SK-N-SH (cell line): ENCODE results near the gene LIMA1. TPM values are rescaled to one million over a fixed set of nuclear protein-coding genes. Genes with fewer than 3 reads are reported as not detected.

Experiments used
- CTCF ChIA-PET: fragments of 300-600, 350-600 bp; formaldehyde crosslinking; extraction: SDS; loops from one replicate; lab custom pipeline; 2021; lab: Yijun Ruan, JAX
- POLR2A ChIA-PET: fragments of 350-600 bp; sonication (Branson Sonifier 250); formaldehyde crosslinking; extraction: SDS; loops from one replicate; lab custom pipeline; 2020; ENCODE audit warnings: antibody characterized with exemption, inconsistent platforms; lab: Yijun Ruan, JAX
- DNase-seq: peaks from one replicate; pipeline ENCODE4 v3.0.0; 2012
- H2AFZ ChIP-seq: fragments of 200-600 bp; sonication (generic); 2 replicates; pipeline ENCODE4 v1.8.1; 2016; ENCODE audit warnings: antibody characterized with exemption, mild to moderate bottlenecking, low read depth
- H3F3A ChIP-seq: fragments of 200-600 bp; sonication (generic); replicated peaks from 2 replicates; pipeline ENCODE3; 2016; ENCODE audit warnings: antibody characterized with exemption, mild to moderate bottlenecking; ENCODE audit not compliant: insufficient read depth
- H3K27ac ChIP-seq, 2 experiments: fragments of 200-500 bp in 1 of 2; fragments of 200-600 bp in 1 of 2; sonication (Bioruptor generic) in 1 of 2; sonication (generic), shearing (Covaris generic) in 1 of 2; 2 replicates each; pipeline versions ENCODE4 v1.5.1 to v1.6.1; 2014 to 2016; ENCODE audit warnings: low read depth in 2 of 2, inconsistent platforms in 1 of 2, low read length in 1 of 2, mild to moderate bottlenecking in 1 of 2, mixed read lengths in 1 of 2
- H3K27me3 ChIP-seq: fragments of 200-600 bp; sonication (generic), shearing (Covaris generic); 2 replicates; pipeline ENCODE4 v1.6.1; 2016; ENCODE audit warnings: mixed run types; ENCODE audit not compliant: insufficient read depth
- H3K36me3 ChIP-seq, 2 experiments: fragments of 200-500 bp in 1 of 2; fragments of 200-600 bp in 1 of 2; sonication (Bioruptor generic) in 1 of 2; sonication (generic) in 1 of 2; replicated peaks in 1 of 2; 2 replicates each; pipeline versions ENCODE3 to v1.5.1; 2014 to 2016; ENCODE audit warnings: low read length in 1 of 2, mild to moderate bottlenecking in 1 of 2; ENCODE audit not compliant: insufficient read depth in 2 of 2, control insufficient read depth in 1 of 2
- H3K4me1 ChIP-seq, 2 experiments: fragments of 200-500 bp in 1 of 2; fragments of 200-600 bp in 1 of 2; sonication (Bioruptor generic) in 1 of 2; sonication (generic), shearing (Covaris generic) in 1 of 2; 2 replicates each; pipeline versions ENCODE4 v1.5.1 to v1.6.1; 2014 to 2016; ENCODE audit warnings: low read depth in 1 of 2, low read length in 1 of 2, mixed run types in 1 of 2; ENCODE audit not compliant: insufficient read depth in 2 of 2, control insufficient read depth in 1 of 2
- H3K4me2 ChIP-seq: fragments of 200-600 bp; sonication (generic), shearing (Covaris generic); 2 replicates; pipeline ENCODE4 v1.6.1; 2017; ENCODE audit warnings: mixed run types
- H3K4me3 ChIP-seq, 2 experiments: fragments of 200-500 bp in 1 of 2; fragments of 200-600 bp in 1 of 2; sonication (Bioruptor generic) in 1 of 2; sonication (generic), shearing (Covaris generic) in 1 of 2; 2 replicates each; pipeline versions ENCODE4 v1.5.1 to v1.8.1; 2014 to 2016; ENCODE audit warnings: low read depth in 2 of 2, inconsistent platforms in 1 of 2, low read length in 1 of 2, mild to moderate bottlenecking in 1 of 2, mixed read lengths in 1 of 2, moderate library complexity in 1 of 2
- H3K79me2 ChIP-seq: fragments of 200-600 bp; sonication (generic); 2 replicates; pipeline ENCODE4 v1.8.1; 2017; ENCODE audit warnings: mild to moderate bottlenecking; ENCODE audit not compliant: insufficient read depth
- H3K9ac ChIP-seq: fragments of 200-600 bp; sonication (generic); 2 replicates; pipeline ENCODE4 v1.6.1; 2017; ENCODE audit warnings: mixed run types
- H3K9me2 ChIP-seq: fragments of 200-600 bp; sonication (generic); 2 replicates; pipeline ENCODE4 v1.6.1; 2017; ENCODE audit warnings: mixed run types
- H3K9me3 ChIP-seq: fragments of 200-600 bp; sonication (generic); 2 replicates; pipeline ENCODE4 v1.6.1; 2017; ENCODE audit warnings: mixed run types, mild to moderate bottlenecking, moderate library complexity
- H4K20me1 ChIP-seq: fragments of 200-600 bp; sonication (generic); 2 replicates; pipeline ENCODE4 v1.6.1; 2017; ENCODE audit warnings: mild to moderate bottlenecking, mixed run types; ENCODE audit not compliant: insufficient read depth
- ELF1 ChIP-seq: IDR thresholded peaks from 2 replicates; pipeline ENCODE4 v1.4.0; 2012
- EP300 ChIP-seq, 2 experiments: IDR thresholded peaks; 2 replicates each; pipeline versions ENCODE4 v1.4.0 to v1.6.1; 2012; ENCODE audit warnings: borderline replicate concordance in 1 of 2, low read depth in 1 of 2, low read length in 1 of 2
- EZH2phosphoT487 ChIP-seq: fragments of 200-600 bp; sonication (generic); IDR thresholded peaks from 2 replicates; pipeline ENCODE4 v1.6.1; 2017; ENCODE audit warnings: low read depth, mixed run types, mild to moderate bottlenecking, antibody characterized with exemption, moderate library complexity, borderline replicate concordance
- FOXJ3 ChIP-seq: sonication (generic); formaldehyde crosslinking; IDR thresholded peaks from 2 replicates; pipeline ENCODE4 v1.5.1; 2020; ENCODE audit warnings: mild to moderate bottlenecking, missing genetic modification reagents
- GATA2 ChIP-seq: sonication (generic); formaldehyde crosslinking; IDR thresholded peaks from 2 replicates; pipeline ENCODE4 v1.5.0; 2020; ENCODE audit warnings: mild to moderate bottlenecking, missing genetic modification reagents
- IRF3 ChIP-seq: fragments of 150-350 bp; IDR thresholded peaks from 2 replicates; pipeline ENCODE4 v1.6.1; 2016; ENCODE audit warnings: mild to moderate bottlenecking, low read depth, low read length
- JUND ChIP-seq: IDR thresholded peaks from 2 replicates; pipeline ENCODE4 v1.4.0; 2012
- PBX3 ChIP-seq: IDR thresholded peaks from 2 replicates; pipeline ENCODE4; 2012
- POLR2AphosphoS5 ChIP-seq: IDR thresholded peaks from 2 replicates; pipeline ENCODE4 v1.6.1; 2012; ENCODE audit warnings: low read depth, low read length
- RAD21 ChIP-seq: IDR thresholded peaks from 2 replicates; pipeline ENCODE4 v1.6.1; 2012; ENCODE audit warnings: mild to moderate bottlenecking, low read length
- RXRA ChIP-seq: IDR thresholded peaks from 2 replicates; pipeline ENCODE4 v1.4.0; 2012; ENCODE audit warnings: low read depth, mild to moderate bottlenecking, borderline replicate concordance
- SMC3 ChIP-seq: IDR thresholded peaks from 2 replicates; pipeline ENCODE4 v1.6.1; 2012; ENCODE audit warnings: low read depth, low read length, improper control_type of control experiment
- TAF1 ChIP-seq: IDR thresholded peaks from 2 replicates; pipeline ENCODE4 v1.6.1; 2012; ENCODE audit warnings: low read depth, mild to moderate bottlenecking, low read length, moderate library complexity, borderline replicate concordance
- USF1 ChIP-seq: IDR thresholded peaks from 2 replicates; pipeline ENCODE4 v1.4.0; 2012; ENCODE audit warnings: low read depth, borderline replicate concordance
- USF2 ChIP-seq: fragments of 150-350 bp; IDR thresholded peaks from 2 replicates; pipeline ENCODE4 v1.6.1; 2017; ENCODE audit warnings: antibody characterized with exemption, low read length, low read depth, borderline replicate concordance
- YY1 ChIP-seq: IDR thresholded peaks from 2 replicates; pipeline ENCODE4 v1.4.0; 2012; ENCODE audit warnings: low read depth, mild to moderate bottlenecking
- ZBTB33 ChIP-seq: IDR thresholded peaks from 2 replicates; pipeline ENCODE4 v1.4.0; 2012; ENCODE audit warnings: low read depth, borderline replicate concordance
- WGBS: methylation state at CpG from one replicate; pipeline ENCODE4 v1.1.6; 2017; ENCODE audit warnings: low lambda C conversion rate; 5-methylcytosine and 5-hydroxymethylcytosine counted together
- polyA plus RNA-seq, 3 experiments: library from polyadenylated mRNA; depleted of rRNA; stranded (reverse); fragments of >200 nt; gene quantifications; 2 replicates each; pipeline ENCODE4 v1.2.3, GENCODE V29; 2012

Gene LIMA1
- polyA plus RNA-seq, 1 of the 3 experiments (the other 2 are of a cell fraction), result 96.6 TPM

DNA sequence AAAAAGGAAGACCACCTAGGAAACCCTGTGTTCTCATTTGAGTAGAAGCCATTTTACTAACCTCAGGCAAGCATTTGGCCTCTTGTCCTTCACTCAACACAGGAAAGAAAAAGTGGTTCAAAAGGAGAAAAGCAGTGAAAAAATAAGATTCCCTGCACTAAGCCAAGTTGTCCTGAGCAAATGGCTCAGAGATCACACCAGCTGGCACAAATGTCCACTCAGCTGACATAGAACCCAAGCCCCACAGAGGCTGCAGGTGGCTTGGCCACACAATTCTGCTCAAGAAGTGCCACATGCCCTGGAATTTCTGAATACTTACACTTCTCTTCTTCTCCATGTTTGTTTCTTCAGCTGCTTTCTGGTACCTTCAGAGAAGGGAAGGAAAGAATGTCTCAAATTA, 52.0 kb downstream of the LIMA1 start (continued):
- TF ChIP-seq PBX3 (no peak), YY1 (no peak), IRF3 (no peak)

- POLR2A ChIA-PET, result no interaction called here
- TF ChIP-seq JUND (no peak), FOXJ3 (CRISPR knock-in tag) (no peak), RXRA (no peak), SMC3 (no peak), ZBTB33 (no peak), USF1 (no peak), PBX3 (no peak), GATA2 (CRISPR knock-in tag) (no peak), ELF1 (no peak), EZH2phosphoT487 (no peak), USF2 (no peak), YY1 (no peak), RAD21 (no peak), EP300 (IDR thresholded peaks at IDR 0.05; ENCODE audit: borderline replicate concordance in 1 of 2, low read depth in 1 of 2, low read length in 1 of 2) (no peak), IRF3 (no peak), TAF1 (no peak), POLR2AphosphoS5 (no peak)
- Histone ChIP-seq H3K9me3 (no peaks in the 10 kb centered on the region), H2AFZ (no peak overlapping the region), H3K79me2 (no peaks in the 10 kb centered on the region), H4K20me1 (no peaks in the 10 kb centered on the region), H3K4me3 (no peak overlapping the region), H3K9ac (no peak overlapping the region), H3F3A (peaks cover 7% of the 10 kb centered on the region), H3K36me3 (peaks cover 0 to 3% of the 10 kb centered on the region in 2 experiments), H3K4me2 (no peak overlapping the region), H3K27me3 (no peaks in the 10 kb centered on the region), H3K27ac (no peak overlapping the region), H3K4me1 (peaks cover 6 to 16% of the 10 kb centered on the region in 2 experiments; a peak in 3 of 4 replicates), H3K9me2 (no peaks in the 10 kb centered on the region)
- DNase-seq, result no peak
- WGBS, result 94% methylated on average over 6 of the region's 6 CpGs
- CTCF ChIA-PET, result interaction anchor here (1.7 kb wide), 1 partner anchor 84 kb away, joined by 6 read pairs; no protein-coding TSS in a partner anchor
Measured at GRCh38 chr12:50230217-50230616, 53.1 kb downstream of the LIMA1 start.
